Peyer's patch (tissue), 4 donors: Measurements from ENCODE around the gene MAML2.

Source experiments
- POLR2A ChIP-seq, 2 donors: fragments of 450-650 bp; IDR thresholded peaks; one replicate each; pipeline ENCODE4 v1.5.1; 2017; ENCODE audit warnings: antibody characterized with exemption in 2 of 2, mild to moderate bottlenecking in 2 of 2, moderate library complexity in 2 of 2
- TF ChIP-seq, protein P1 (sequence below), 6 experiments: fragments of 450-650 bp in 4 of 6; fragments of 200-600 bp in 2 of 6; sonication (generic) in 1 of 6; IDR thresholded peaks; one replicate each; pipeline ENCODE4 v1.5.1; 2017 to 2019; ENCODE audit warnings: antibody characterized with exemption in 6 of 6, mild to moderate bottlenecking in 3 of 6, moderate library complexity in 1 of 6

DNA sequence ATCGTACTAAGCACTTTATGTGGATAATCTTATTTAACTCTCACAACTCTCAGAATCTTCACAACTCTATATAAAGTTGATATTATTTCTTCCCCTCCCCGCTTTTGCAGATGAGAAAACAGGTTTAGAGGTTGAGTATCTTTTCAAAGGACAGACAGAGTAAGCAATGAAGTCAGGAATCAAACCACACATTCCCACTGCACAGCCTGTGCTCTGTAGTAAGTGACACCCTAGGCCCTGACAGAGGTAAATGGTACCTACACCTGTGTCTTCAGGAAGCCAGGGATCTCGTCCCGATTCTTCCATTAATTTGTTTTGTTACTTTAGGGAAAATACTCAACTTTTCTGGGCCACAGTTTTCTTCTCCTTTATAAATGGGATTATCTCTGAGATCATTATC, 246.6 kb downstream of the MAML2 start:
- TF ChIP-seq, protein P1, sequence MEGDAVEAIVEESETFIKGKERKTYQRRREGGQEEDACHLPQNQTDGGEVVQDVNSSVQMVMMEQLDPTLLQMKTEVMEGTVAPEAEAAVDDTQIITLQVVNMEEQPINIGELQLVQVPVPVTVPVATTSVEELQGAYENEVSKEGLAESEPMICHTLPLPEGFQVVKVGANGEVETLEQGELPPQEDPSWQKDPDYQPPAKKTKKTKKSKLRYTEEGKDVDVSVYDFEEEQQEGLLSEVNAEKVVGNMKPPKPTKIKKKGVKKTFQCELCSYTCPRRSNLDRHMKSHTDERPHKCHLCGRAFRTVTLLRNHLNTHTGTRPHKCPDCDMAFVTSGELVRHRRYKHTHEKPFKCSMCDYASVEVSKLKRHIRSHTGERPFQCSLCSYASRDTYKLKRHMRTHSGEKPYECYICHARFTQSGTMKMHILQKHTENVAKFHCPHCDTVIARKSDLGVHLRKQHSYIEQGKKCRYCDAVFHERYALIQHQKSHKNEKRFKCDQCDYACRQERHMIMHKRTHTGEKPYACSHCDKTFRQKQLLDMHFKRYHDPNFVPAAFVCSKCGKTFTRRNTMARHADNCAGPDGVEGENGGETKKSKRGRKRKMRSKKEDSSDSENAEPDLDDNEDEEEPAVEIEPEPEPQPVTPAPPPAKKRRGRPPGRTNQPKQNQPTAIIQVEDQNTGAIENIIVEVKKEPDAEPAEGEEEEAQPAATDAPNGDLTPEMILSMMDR (IDR thresholded peaks at IDR 0.05), result no peak
- TF ChIP-seq POLR2A (IDR thresholded peaks at IDR 0.05), result no peak
